Measurements from ENCODE around the gene CDK6. TPM values are rescaled to one million over a fixed set of nuclear protein-coding genes. Genes with fewer than 3 reads are reported as not detected.

CDK6 gene
- total RNA-seq, 1 donor from 2014 or later: 23.3 TPM

DNA sequence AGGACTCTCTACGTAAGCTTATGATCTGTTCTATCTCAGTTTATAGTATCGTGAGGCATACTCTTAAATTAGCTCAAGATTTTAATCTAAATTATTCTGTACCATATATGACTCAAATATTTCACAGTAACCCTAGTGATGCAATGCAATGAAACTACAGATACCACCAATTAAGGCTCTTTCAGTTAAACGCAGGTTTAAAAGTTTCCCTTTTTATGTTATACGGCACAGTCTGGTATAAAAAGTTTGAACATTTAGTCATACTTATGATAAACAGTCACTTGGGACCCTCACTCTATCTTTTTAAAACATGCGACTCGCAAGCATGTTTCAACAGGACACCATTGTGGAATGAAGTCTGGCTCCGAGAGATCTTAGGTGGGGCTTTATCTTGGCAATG lies 107.2 kb downstream of the CDK6 start:
- no peak overlapping the region for H3K4me3 Mint-ChIP-seq (ENCODE audit: low read depth)
- no peaks in the 10 kb centered on the region for H3K9me3 Mint-ChIP-seq (ENCODE audit: low read depth)
- DNase-seq (ENCODE audit: low spot score, unreplicated experiment): no peak
- H3K27me3 Mint-ChIP-seq: no peaks in the 10 kb centered on the region
- TF ChIP-seq, protein P1, sequence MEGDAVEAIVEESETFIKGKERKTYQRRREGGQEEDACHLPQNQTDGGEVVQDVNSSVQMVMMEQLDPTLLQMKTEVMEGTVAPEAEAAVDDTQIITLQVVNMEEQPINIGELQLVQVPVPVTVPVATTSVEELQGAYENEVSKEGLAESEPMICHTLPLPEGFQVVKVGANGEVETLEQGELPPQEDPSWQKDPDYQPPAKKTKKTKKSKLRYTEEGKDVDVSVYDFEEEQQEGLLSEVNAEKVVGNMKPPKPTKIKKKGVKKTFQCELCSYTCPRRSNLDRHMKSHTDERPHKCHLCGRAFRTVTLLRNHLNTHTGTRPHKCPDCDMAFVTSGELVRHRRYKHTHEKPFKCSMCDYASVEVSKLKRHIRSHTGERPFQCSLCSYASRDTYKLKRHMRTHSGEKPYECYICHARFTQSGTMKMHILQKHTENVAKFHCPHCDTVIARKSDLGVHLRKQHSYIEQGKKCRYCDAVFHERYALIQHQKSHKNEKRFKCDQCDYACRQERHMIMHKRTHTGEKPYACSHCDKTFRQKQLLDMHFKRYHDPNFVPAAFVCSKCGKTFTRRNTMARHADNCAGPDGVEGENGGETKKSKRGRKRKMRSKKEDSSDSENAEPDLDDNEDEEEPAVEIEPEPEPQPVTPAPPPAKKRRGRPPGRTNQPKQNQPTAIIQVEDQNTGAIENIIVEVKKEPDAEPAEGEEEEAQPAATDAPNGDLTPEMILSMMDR (IDR thresholded peaks at IDR 0.05; ENCODE audit: unreplicated experiment): no peak
- peaks cover 1% of the 10 kb centered on the region for H3K36me3 Mint-ChIP-seq (ENCODE audit: insufficient read depth)
- no peaks in the 10 kb centered on the region for H3K4me1 Mint-ChIP-seq (ENCODE audit: low read depth)
- H3K27ac Mint-ChIP-seq: no peak overlapping the region

DNA sequence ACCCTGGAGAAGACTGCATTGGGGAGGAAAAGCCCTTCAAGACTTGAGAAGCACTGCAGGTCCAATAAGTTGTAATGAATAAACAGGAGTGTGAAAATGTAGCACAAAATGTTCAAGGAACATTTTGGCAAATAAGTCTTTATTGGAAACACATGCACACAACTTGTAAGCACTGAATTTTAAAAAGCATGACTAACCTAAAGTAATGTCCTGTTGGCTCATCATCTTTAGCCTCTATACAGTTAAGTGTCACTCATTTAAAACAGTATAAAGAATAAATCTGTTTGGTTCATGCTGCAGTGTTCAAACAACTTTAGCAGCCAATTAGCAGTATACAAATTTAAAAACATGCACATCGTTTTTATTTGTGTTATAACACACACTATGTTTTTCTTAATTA lies 108.6 kb downstream of the CDK6 start:
- Mint-ChIP-seq H3K4me1 (ENCODE audit: low read depth) (no peaks in the 10 kb centered on the region), H3K27ac (no peak overlapping the region), H3K36me3 (ENCODE audit: insufficient read depth) (peaks cover 1% of the 10 kb centered on the region), H3K4me3 (ENCODE audit: low read depth) (no peak overlapping the region), H3K27me3 (no peaks in the 10 kb centered on the region), H3K9me3 (ENCODE audit: low read depth) (no peaks in the 10 kb centered on the region)
- TF ChIP-seq, protein P1 (IDR thresholded peaks at IDR 0.05; ENCODE audit: unreplicated experiment): no peak
- DNase-seq (ENCODE audit: low spot score, unreplicated experiment): no peak

DNA sequence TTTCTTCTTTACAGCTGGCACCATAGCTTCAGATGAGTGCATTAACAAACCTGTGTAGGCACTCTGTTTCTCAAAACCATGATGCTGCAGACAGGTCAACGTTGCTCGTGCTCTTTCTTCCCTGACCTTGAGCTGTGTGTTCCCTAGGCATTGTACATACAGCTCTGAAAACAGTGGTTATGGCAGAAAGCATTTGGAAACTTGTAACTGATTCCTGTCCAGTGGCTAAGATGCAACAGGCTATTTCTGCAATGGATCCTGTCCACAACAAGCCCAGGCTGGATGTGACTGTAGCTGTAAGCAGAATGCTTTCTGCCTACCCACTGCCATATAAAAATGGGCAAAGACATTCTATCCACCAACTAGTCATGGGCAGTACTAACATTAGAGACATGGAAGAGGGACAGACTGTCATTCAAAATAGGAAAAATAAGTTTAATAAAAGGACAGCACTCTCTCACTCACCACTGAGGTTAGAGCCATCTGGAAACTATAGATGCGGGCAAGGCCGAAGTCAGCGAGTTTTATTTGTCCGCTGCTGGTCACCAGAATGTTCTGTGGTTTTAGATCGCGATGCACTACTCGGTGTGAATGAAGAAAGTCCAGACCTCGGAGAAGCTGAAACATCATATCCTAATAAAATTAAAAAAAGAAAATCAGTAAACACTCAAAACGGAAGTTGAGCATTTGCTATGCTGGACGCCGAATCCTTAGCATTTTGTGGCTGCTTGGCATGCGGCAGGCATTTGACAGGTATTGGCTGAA lies 111.0 kb downstream of the CDK6 start:
- DNase-seq (ENCODE audit: low spot score, unreplicated experiment): no peak
- Mint-ChIP-seq H3K4me3 (ENCODE audit: low read depth) (no peak overlapping the region), H3K9me3 (ENCODE audit: low read depth) (no peaks in the 10 kb centered on the region), H3K4me1 (ENCODE audit: low read depth) (no peaks in the 10 kb centered on the region), H3K36me3 (ENCODE audit: insufficient read depth) (peaks cover 1% of the 10 kb centered on the region), H3K27me3 (no peaks in the 10 kb centered on the region), H3K27ac (no peak overlapping the region)
- TF ChIP-seq, protein P1 (IDR thresholded peaks at IDR 0.05; ENCODE audit: unreplicated experiment): no peak

DNA sequence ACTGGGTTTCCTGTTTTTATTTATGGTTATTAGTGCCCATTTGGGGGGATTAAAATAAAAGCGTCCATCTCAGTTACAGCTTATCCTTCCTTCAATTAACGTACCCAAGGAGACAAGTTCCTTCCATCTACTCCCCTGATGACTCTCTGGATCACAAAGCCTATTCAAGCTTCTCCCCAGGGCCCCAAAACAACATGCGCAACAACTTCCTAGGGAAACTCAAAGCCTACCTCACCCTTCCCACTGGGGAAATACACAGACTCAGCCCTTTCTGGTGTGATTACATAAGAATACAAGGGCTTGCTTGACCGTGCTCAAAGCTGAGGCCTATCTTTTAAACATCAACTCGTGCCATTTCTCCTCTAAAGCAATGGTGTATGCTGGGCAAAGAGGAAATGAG lies 112.4 kb downstream of the CDK6 start:
- peaks cover under 1% of the 10 kb centered on the region for H3K4me1 Mint-ChIP-seq (ENCODE audit: low read depth)
- H3K36me3 Mint-ChIP-seq (ENCODE audit: insufficient read depth): peaks cover 1% of the 10 kb centered on the region
- no peak overlapping the region for H3K4me3 Mint-ChIP-seq (ENCODE audit: low read depth)
- H3K9me3 Mint-ChIP-seq (ENCODE audit: low read depth): no peaks in the 10 kb centered on the region
- TF ChIP-seq, protein P1 (IDR thresholded peaks at IDR 0.05; ENCODE audit: unreplicated experiment): no peak
- no peaks in the 10 kb centered on the region for H3K27me3 Mint-ChIP-seq
- H3K27ac Mint-ChIP-seq: no peak overlapping the region
- DNase-seq (ENCODE audit: low spot score, unreplicated experiment): no peak

DNA sequence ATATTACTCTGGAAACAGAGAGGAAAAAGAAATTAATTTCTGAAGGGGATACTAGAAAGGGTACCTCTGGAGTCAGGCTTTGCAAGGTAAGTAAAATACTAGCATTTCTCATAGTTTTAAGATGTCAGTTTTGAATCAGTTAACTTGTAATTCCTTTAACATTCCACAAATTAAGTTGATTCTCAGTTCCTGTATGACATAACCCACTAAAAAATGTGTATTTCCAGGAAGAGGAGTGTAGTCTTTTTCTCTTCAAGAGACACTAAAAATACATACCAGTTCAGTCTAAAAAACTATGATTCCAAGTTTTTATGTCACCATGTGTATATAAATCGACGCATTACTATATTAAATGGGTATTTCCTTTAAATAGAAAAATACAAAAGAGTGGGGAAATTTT lies 113.2 kb downstream of the CDK6 start:
- Mint-ChIP-seq H3K27me3 (no peaks in the 10 kb centered on the region), H3K4me1 (ENCODE audit: low read depth) (peaks cover 4% of the 10 kb centered on the region), H3K27ac (no peak overlapping the region), H3K4me3 (ENCODE audit: low read depth) (no peak overlapping the region), H3K9me3 (ENCODE audit: low read depth) (no peaks in the 10 kb centered on the region), H3K36me3 (ENCODE audit: insufficient read depth) (peaks cover 1% of the 10 kb centered on the region)
- TF ChIP-seq, protein P1 (IDR thresholded peaks at IDR 0.05; ENCODE audit: unreplicated experiment): no peak
- no peak for DNase-seq (ENCODE audit: low spot score, unreplicated experiment)
